Measurements from ENCODE around the gene TP53INP2.

TP53INP2 gene

GRCh38 chr20:34701405-34702085 lies 2.6 kb upstream of the TP53INP2 start:
- no peak for TF ChIP-seq CTCF (IDR thresholded peaks at IDR 0.05; ENCODE audit: extremely low read depth, missing control alignments)
- no peak for DNase-seq (ENCODE audit: low spot score)

DNA sequence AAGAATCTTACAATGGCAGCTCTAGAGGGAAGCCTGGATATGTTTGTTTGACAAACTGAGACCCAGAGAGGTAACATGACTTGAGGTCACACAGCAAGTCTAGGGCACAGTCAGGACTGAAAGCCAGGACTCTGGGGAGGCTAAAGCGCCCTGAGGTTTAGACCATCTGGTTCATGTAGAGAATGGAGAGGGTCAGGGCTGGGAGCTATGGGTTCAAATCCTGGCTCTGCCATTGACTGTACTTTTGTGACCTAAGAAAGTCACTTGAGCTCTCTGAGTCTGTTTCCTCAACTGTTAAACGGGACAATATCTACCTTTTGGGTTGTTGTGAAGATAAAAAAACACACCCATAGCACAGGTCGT lies 1.1 kb upstream of the TP53INP2 start:
- TF ChIP-seq CTCF (IDR thresholded peaks at IDR 0.05; ENCODE audit: extremely low read depth, missing control alignments): no peak
- DNase-seq (ENCODE audit: low spot score): no peak

GRCh38 chr20:34703424-34704176 lies 544 bp upstream of the TP53INP2 start:
- TF ChIP-seq CTCF (IDR thresholded peaks at IDR 0.05; ENCODE audit: extremely low read depth, missing control alignments): no peak
- DNase-seq (ENCODE audit: low spot score): no peak

GRCh38 chr20:34705008-34705396 lies 858 bp downstream of the TP53INP2 start:
- no peak for TF ChIP-seq CTCF (IDR thresholded peaks at IDR 0.05; ENCODE audit: extremely low read depth, missing control alignments)
- DNase-seq (ENCODE audit: low spot score): no peak

GRCh38 chr20:34705397-34706301 lies 1.5 kb downstream of the TP53INP2 start:
- TF ChIP-seq CTCF (IDR thresholded peaks at IDR 0.05; ENCODE audit: extremely low read depth, missing control alignments): no peak

GRCh38 chr20:34706302-34706875 lies 2.2 kb downstream of the TP53INP2 start:
- no peak for TF ChIP-seq CTCF (IDR thresholded peaks at IDR 0.05; ENCODE audit: extremely low read depth, missing control alignments)
- no peak for DNase-seq (ENCODE audit: low spot score)

More at GRCh38 chr20:34705397-34706301, 1.5 kb downstream of the TP53INP2 start:
- DNase-seq (ENCODE audit: low spot score): peak; percentile 45

All from GM20000 (cell line).